ENCODE results near the gene BTBD9. TPM values are rescaled to one million over a fixed set of nuclear protein-coding genes. Genes with fewer than 3 reads are reported as not detected.
"Not testable (repeated sequence)": the region's sequence is repeated elsewhere in the genome, so short reads cannot be mapped to it uniquely, and the experiment has no call there.

BTBD9 gene
- total RNA-seq, 2 donors from 2014 or later: 19.0 to 33.2 TPM

DNA sequence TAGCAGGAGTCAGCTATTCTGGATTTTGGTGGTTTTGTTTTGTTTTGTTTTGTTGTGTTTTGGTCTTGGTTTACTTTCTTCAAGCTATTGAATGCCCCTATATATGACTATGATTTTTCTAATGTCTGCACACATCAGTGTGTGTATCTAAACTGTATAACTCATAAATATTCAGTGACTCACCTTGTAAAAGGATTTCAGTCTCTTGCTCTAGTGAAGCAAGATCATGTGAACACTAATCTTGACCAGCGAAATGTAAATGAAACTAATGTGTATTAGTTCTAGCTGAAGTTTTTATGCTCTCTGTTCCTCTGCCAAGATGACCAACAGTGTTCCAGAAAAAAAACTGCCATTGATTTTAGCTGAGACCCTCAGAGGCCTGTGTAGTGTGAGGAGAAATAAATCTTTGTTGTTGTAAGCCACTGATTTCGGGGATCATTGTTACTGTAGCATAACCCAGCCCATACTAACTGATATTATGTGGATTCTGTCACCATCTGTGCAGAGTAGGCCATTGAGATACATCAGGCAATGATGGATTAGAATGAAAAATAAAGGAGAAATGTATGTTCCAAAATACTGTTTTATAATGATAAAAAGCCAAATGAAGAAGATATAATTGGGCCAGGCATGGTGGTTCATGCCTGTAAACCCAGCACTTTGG, 11.5 kb upstream of the BTBD9 start:
- ATAC-seq: no peak
- DNase-seq: no peak
- intact Hi-C loops (cut with DNase I): no loop called here

- ATAC-seq (no peak), DNase-seq (no peak)
- intact Hi-C loops (cut with DNase I): no loop called here
Measured at GRCh38 chr6:38650207-38650752, 10.6 kb upstream of the BTBD9 start.

GRCh38 chr6:38649744-38650143, 10.0 kb upstream of the BTBD9 start:
- intact Hi-C loops (cut with DNase I): no loop called here
- no peak for ATAC-seq
- no peak for DNase-seq

DNA sequence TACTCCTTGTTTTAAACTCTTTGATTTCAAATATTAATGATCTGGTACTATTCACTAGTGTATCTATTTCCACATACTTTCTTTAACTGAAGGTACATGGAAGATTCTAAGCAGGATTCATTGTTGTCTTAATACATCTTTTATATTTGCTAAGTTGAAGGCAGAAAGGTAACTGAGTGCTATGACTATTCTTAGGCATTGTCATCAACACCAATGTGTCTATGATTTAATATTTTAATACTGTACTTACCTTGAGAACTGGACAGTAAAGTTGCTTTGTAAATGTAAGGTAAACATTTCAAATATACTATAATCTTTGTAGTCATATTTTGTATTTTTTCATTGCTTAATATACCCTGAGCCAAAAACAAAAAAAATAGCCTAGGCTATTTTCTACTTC, 8.9 kb upstream of the BTBD9 start:
- DNase-seq: no peak
- intact Hi-C loops (cut with DNase I): no loop called here
- ATAC-seq: no peak

GRCh38 chr6:38646166-38646878, 6.6 kb upstream of the BTBD9 start:
- DNase-seq: no peak
- intact Hi-C loops (cut with DNase I): no loop called here
- no peak for ATAC-seq

DNA sequence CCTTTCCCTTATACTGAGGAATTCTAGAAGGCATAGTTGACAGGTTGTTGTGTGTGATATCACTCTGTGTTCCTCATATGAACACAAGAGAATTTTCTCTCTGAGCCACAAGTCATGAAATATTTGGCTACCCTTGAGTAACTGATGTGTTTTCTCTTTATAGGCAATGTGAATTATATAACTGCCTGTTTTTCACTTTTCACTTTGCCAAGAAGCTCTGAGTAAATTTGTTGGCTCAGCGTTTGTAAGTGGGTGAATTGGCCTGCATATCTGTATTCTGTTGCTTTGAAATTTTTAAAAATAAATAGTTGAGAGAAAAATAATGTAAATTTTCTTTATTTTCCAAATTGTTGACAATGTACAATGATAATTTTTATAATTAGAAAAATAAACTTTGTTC, 5.2 kb upstream of the BTBD9 start:
- intact Hi-C loops (cut with DNase I): no loop called here
- no peak for ATAC-seq

DNA sequence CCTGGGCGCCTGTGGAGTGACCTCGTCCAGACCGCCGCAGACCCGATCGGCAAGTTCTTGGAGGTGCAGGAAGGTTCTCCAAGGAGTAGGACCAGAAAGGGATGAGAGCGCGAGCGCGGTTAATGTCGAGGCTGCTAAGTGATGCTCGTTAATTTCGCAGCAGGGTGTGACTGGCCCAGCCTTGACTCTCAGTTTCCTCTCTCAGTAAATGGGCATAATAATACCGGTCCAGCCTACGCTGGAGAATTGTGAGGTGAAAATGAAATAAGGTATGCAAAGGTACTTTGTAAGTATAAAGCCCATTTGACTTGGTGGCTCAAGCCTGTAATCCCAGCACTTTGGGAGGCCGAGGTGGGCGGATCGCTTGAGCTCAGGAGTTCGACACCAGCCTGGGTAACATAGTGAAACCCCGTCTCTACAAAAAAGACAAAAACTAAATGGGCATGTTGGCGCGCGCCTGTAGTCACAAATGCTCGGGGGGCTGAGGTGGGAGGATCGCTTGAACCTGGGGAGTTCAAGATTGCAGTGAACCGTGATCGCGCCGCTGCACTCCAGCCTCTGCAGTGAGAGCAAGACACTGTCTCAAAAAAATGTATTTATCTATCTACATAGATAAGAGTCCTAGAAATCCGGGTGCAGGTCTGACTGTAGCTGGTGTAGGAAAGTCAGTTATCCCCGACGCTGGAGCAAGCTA, 634 bp upstream of the BTBD9 start:
- ATAC-seq (no peak), DNase-seq (peak; percentile 24)
- intact Hi-C loops (cut with DNase I): no loop called here

More for the DNA sequence above, 5.2 kb upstream of the BTBD9 start:
- DNase-seq: no peak

DNA sequence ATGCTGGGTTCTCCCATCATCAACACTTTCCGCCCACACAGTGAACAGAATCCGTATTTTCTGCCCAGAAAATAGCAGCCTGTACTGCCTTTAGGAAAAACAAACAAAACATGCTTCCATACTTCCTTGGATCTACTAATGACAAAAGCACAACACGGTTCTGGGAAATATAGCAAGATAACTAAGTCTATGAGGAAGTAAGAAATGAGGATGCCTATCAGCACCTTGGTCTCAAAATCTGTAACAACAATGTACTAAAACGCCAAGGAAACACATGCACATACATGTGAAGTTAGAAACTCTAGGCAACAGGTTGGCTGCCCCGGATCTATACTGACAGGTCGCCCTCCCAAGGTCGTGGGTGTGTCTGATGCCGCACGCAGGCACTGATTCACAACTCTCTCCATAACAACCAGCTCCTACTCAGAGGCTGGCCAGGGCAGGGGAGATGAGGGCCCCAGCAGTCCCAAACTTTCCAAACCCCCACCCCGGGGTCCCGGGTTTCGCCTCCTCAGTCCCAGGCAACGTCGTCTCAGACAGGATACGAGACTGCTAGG, 710 bp downstream of the BTBD9 start:
- DNase-seq: no peak
- intact Hi-C loops (cut with DNase I): loop anchor here in 1 of 2 donors (5.0 kb wide), 1 partner anchor 37 kb away; no protein-coding TSS in a partner anchor

DNA sequence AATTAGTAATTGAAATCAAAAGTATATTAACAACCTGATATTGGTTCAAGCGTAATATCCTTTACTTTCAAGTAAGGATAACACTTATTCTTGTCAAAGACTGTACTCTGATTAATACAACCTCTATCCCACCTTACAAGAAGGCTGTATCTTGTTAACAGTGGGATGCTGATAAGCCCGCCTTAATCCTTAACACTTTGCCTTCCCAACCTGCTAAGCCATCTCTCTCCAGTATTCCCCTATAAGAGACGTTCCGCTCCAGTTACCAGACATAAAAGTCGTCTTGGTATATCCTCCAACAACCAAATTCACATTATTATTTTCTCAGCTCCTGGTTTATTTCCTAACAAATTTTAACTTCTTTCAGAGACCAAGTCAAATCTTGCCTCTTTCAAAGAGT, 2.0 kb downstream of the BTBD9 start:
- intact Hi-C loops (cut with DNase I): loop anchor here in 1 of 2 donors (5.0 kb wide), 1 partner anchor 35 kb away; no protein-coding TSS in a partner anchor
- ATAC-seq (no peak), DNase-seq (no peak)

More for the DNA sequence above, 710 bp downstream of the BTBD9 start:
- ATAC-seq: peak; percentile 52 to 78

GRCh38 chr6:38636027-38636426, 3.7 kb downstream of the BTBD9 start:
- intact Hi-C loops (cut with DNase I): loop anchor here in 1 of 2 donors (5.0 kb wide), 1 partner anchor 34 kb away; no protein-coding TSS in a partner anchor

DNA sequence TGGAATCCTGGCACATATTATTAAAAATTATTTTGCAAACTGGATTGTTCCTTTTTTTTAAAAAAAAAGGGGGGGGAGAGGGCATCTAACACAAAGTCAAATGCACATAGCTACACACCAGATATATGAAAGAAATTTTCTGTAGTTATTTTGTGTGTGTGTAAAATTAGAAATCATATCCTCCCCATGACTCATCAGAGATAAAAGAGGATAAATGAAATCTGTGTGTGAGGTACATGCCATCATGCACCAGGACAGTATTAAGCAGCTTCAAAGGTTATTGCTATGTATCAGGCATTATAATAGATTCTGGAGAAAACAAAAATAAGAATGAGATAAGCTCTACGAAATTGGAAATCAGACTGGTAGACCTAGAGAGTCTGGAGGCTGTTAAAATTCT, 5.2 kb downstream of the BTBD9 start:
- intact Hi-C loops (cut with DNase I): no loop called here
- ATAC-seq (peak in 1 of 2 donors; percentile 25), DNase-seq (no peak)

More at GRCh38 chr6:38636027-38636426, 3.7 kb downstream of the BTBD9 start:
- ATAC-seq (no peak), DNase-seq (no peak)

- DNase-seq (no peak), ATAC-seq (no peak)
- intact Hi-C loops (cut with DNase I): no loop called here
Measured at GRCh38 chr6:38632490-38632889, 7.2 kb downstream of the BTBD9 start.

DNA sequence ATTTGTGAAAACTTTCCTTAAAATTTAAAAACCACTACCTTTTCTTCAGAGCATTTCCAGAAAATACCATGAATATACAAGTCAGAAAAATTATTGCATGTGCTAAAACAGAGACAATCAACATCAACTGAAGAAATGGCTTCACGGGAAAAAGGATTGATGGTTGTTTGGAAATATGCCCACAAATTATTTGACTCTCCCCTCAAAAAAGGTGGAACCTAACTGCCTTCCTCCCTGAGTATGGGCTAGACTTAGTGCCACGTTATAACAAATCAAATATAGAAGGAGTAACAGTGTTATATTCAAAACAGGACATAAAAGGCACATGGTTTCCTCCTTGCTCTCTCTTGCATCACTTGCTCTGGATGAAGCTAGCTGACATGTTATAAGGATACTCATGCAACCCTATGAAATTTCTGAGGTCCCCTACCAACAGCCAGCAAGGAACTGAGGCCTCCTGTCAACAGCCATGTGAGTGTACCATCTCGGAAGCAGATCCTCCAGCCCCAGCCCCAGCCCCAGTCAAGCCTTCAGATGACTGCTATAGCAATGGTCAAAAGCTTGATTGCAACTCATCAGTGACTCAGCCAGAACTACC, 8.4 kb downstream of the BTBD9 start:
- DNase-seq (no peak), ATAC-seq (no peak)
- intact Hi-C loops (cut with DNase I): no loop called here

GRCh38 chr6:38625217-38625616, 14.5 kb downstream of the BTBD9 start:
- ATAC-seq: no peak
- intact Hi-C loops (cut with DNase I): no loop called here
- DNase-seq: no peak

DNA sequence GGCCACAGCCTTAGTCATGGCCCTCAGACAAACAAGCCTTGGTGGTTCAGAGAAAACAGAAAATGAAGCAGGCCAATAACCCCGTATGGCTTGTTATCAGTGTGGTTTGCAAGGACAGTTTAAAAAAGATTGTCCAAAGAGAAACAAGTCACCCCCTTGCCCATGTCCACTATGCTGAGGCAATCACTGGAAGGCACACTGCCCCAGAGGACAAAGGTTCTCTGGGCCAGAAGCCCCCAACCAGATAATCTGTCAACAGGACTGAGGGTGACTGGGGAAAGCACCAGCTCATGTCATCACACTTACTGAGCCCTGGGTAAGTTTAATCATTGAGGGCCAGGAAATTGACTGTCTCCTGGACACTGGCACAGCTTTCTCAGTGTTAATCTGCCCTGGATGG, 20.4 kb downstream of the BTBD9 start:
- intact Hi-C loops (cut with DNase I); DNase-seq; ATAC-seq: not testable (repeated sequence)

DNA sequence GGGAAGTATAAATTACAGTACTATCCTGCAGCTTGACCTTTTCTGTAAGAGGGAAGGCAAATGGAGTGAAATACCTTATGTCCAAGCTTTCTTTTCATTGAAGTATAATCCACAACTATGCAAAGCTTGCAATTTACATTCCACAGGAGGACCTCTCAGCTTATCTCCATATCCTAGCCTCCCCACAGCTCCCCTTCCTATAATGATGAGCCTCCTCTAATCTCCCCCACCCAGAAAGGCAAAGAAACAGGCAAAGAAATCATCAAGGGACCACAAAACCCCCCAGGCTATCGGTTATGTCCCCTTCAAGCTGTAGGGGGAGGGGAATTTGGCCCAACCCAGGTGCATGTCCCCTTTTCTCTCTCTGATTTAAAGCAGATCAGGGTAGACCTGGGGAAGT, 21.4 kb downstream of the BTBD9 start:
- ATAC-seq; DNase-seq; intact Hi-C loops (cut with DNase I): not testable (repeated sequence)

DNA sequence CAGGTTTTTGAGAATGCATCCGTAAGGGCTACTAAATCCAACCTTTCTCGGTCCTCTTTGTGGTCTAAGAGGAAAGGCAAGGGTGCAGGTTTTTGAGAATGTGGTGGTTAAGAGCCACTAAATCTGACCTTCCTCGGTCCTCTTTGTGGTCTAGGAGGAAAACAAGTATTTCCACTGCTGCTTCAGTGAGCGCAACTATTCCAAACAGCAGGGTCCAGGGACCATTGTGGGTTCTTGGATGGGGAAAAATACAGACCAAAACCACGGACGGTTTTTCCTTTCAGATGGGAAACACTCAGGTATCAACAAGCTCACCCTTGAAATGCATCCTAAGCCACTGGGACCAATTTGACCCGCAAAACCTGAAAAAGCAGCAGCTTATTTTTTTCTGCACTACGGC, 21.9 kb downstream of the BTBD9 start:
- ATAC-seq (no peak), DNase-seq (no peak)
- intact Hi-C loops (cut with DNase I): no loop called here

GRCh38 chr6:38612143-38612965, 27.4 kb downstream of the BTBD9 start:
- DNase-seq (no peak), ATAC-seq (no peak)
- intact Hi-C loops (cut with DNase I): no loop called here
